ENCODE data around the gene S100A12.

DNA sequence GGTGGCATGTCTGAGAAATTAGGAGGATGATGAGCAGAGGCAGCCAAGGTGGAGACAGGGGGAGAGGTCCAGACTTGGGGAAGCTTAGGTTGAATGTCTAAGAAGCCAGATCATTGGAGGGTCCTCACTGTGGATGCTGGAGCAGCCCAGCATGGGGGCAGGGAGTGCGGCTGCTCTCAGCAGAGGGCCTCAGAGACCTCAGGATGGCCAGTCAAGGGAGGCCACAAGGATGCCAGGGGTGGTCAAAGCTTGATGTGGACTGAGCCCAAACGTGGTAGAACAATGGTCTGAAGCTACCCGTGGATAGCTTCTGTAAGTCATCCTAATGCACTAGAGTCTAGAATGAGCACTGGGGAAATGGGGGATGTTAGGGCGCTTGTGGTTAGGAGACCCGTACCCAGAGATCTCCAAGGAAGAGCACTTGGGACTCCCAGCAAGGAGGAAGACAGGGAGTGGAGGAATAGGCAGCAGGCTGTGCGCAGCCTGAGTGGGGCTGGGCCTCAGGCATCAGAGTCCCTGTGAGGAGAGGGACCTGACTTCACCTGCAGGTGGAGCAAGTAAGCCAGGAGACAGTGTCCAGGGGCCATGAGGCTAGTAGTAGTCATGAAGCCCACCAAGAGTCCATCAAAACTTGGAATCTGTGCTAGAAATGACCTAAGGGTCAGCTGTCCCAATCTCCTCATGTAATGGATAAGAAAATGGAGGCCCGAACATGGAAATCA, 22.0 kb downstream of the S100A12 start:
- TF ChIP-seq, protein P1, sequence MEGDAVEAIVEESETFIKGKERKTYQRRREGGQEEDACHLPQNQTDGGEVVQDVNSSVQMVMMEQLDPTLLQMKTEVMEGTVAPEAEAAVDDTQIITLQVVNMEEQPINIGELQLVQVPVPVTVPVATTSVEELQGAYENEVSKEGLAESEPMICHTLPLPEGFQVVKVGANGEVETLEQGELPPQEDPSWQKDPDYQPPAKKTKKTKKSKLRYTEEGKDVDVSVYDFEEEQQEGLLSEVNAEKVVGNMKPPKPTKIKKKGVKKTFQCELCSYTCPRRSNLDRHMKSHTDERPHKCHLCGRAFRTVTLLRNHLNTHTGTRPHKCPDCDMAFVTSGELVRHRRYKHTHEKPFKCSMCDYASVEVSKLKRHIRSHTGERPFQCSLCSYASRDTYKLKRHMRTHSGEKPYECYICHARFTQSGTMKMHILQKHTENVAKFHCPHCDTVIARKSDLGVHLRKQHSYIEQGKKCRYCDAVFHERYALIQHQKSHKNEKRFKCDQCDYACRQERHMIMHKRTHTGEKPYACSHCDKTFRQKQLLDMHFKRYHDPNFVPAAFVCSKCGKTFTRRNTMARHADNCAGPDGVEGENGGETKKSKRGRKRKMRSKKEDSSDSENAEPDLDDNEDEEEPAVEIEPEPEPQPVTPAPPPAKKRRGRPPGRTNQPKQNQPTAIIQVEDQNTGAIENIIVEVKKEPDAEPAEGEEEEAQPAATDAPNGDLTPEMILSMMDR (conservative IDR thresholded peaks at IDR 0.05; ENCODE audit: low read depth, low read length): peak; percentile 90
- no peak for TF ChIP-seq EZH2 (IDR thresholded peaks at IDR 0.05; ENCODE audit: low read length, unreplicated experiment)
